Stimulated activated CD8-positive, alpha-beta memory T cell treated with anti-CD3 and anti-CD28 coated beads, Interleukin-4, amount 100 ng/mL, for 4 hours (primary cell): Measurements from ENCODE around the gene NTRK2.

Experiments used
- DNase-seq, 2 donors: peaks; one replicate each; pipeline ENCODE4 v3.0.0-alpha.2; 2020; ENCODE audit warnings: low read depth in 2 of 2, low spot score in 1 of 2

The NTRK2 gene

GRCh38 chr9:84731696-84732095 lies 62.2 kb downstream of the NTRK2 start:
- no peak for DNase-seq

- no peak for DNase-seq
Measured at GRCh38 chr9:84736081-84736480, 66.6 kb downstream of the NTRK2 start.

- no peak for DNase-seq
Measured at GRCh38 chr9:84736536-84736935, 67.0 kb downstream of the NTRK2 start.

GRCh38 chr9:84738353-84738752 lies 68.8 kb downstream of the NTRK2 start:
- no peak for DNase-seq

GRCh38 chr9:84742261-84742660 lies 72.7 kb downstream of the NTRK2 start:
- DNase-seq: no peak

GRCh38 chr9:84744195-84744594 lies 74.7 kb downstream of the NTRK2 start:
- DNase-seq: no peak

GRCh38 chr9:84744726-84745125 lies 75.2 kb downstream of the NTRK2 start:
- no peak for DNase-seq

- DNase-seq: no peak
Measured at GRCh38 chr9:84748112-84748511, 78.6 kb downstream of the NTRK2 start.

GRCh38 chr9:84750152-84750865 lies 80.8 kb downstream of the NTRK2 start:
- DNase-seq: no peak

GRCh38 chr9:84751921-84752320 lies 82.4 kb downstream of the NTRK2 start:
- DNase-seq: no peak

GRCh38 chr9:84754461-84754860 lies 84.9 kb downstream of the NTRK2 start:
- no peak for DNase-seq

GRCh38 chr9:84754881-84755280 lies 85.4 kb downstream of the NTRK2 start:
- no peak for DNase-seq

GRCh38 chr9:84755380-84755779 lies 85.9 kb downstream of the NTRK2 start:
- no peak for DNase-seq

GRCh38 chr9:84756171-84756570 lies 86.6 kb downstream of the NTRK2 start:
- DNase-seq: no peak

- DNase-seq: no peak
Measured at GRCh38 chr9:84756731-84757130, 87.2 kb downstream of the NTRK2 start.

GRCh38 chr9:84758817-84759216 lies 89.3 kb downstream of the NTRK2 start:
- DNase-seq: no peak

GRCh38 chr9:84759300-84759750 lies 89.8 kb downstream of the NTRK2 start:
- no peak for DNase-seq

GRCh38 chr9:84759804-84760203 lies 90.3 kb downstream of the NTRK2 start:
- DNase-seq: no peak

- DNase-seq: no peak
Measured at GRCh38 chr9:84761137-84761808, 91.7 kb downstream of the NTRK2 start.

- DNase-seq: no peak
Measured at GRCh38 chr9:84772511-84772910, 103.0 kb downstream of the NTRK2 start.

GRCh38 chr9:84773022-84773421 lies 103.5 kb downstream of the NTRK2 start:
- no peak for DNase-seq

GRCh38 chr9:84775056-84775643 lies 105.6 kb downstream of the NTRK2 start:
- no peak for DNase-seq
